ENCODE measurements around the gene FRMD1.

GRCh38 chr6:168025831-168026710 is 52.9 kb downstream of the FRMD1 start:
- TF ChIP-seq GABPA (IDR thresholded peaks at IDR 0.05; ENCODE audit: low read depth) (no peak), CTCF (IDR thresholded peaks at IDR 0.05; ENCODE audit: insufficient read depth, low read length) (no peak), POLR2AphosphoS5 (IDR thresholded peaks at IDR 0.05; ENCODE audit: low read depth) (no peak)
